Measurements from ENCODE around the gene RUNX2. TPM values are rescaled to one million over a fixed set of nuclear protein-coding genes. Genes with fewer than 3 reads are reported as not detected.

Gene RUNX2
- total RNA-seq, 2 donors from 2014 or later, result 30.8 to 33.7 TPM

DNA sequence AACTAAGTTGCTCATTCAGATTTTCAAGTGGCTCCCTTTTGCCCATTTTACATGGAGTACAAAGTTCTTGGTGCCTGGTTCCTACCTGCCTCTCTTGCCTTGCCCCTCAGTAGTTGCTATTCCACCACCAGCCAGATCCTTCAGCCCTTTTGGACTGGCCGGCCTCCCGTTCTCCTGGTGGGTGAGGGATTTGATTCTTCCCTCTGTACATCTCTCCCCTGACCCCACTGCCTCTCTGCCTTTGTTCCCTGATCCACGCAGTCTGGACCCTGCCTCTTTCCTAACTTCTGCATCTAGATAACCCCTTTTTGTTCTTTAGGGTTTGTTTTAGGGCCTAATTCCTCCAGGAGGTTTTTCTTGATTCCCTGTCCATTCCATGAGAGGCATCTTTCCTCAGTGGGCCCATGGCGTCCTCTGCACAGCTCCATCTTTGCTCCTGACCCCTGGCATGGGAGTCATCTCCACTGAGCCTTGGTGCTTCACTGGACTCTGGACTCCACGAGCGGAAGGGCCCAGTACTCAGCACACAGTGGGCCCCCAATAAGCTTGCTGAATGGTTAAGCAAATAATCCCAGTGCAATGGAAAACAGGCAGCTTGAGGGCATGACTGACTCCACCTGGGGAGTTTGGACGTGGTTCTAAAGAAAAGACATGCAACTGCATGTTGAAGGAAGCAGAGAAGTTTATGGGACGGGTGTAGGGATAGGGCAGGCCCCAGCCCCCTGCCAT, 358.9 kb downstream of the RUNX2 start:
- Mint-ChIP-seq H3K4me1 (peaks cover 3% of the 10 kb centered on the region), H3K36me3 (ENCODE audit: low read depth) (no peaks in the 10 kb centered on the region), H3K27ac (no peak overlapping the region), H3K9me3 (no peaks in the 10 kb centered on the region), H3K4me3 (no peak overlapping the region), H3K27me3 (no peaks in the 10 kb centered on the region)
- no peak for ATAC-seq (replicated peaks)

DNA sequence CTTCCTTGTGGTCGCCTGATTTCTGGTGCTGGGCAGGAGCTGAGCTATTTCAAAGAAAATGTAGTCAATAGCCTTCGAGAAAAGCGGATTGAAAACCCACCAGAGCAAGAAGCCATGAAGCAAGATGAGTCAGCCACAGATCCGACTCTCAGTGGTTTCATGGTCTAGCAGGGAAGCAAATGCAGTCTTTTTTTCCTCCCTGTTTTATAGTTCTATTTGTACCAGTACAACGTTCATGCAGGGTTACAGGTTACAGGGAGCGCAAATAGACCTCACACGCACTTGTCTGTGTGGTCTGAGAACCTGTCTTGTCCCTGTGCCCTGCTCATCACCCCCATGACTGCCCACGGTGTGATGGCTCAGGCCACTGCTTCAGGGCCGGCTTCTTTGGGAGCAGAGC, 359.4 kb downstream of the RUNX2 start:
- H3K4me1 Mint-ChIP-seq, result no peaks in the 10 kb centered on the region
- no peaks in the 10 kb centered on the region for H3K36me3 Mint-ChIP-seq (ENCODE audit: low read depth)
- H3K9me3 Mint-ChIP-seq, result no peaks in the 10 kb centered on the region
- peak; percentile 78 for ATAC-seq (replicated peaks)
- no peak overlapping the region for H3K4me3 Mint-ChIP-seq
- H3K27ac Mint-ChIP-seq, result no peak overlapping the region
- no peaks in the 10 kb centered on the region for H3K27me3 Mint-ChIP-seq

GRCh38 chr6:45688180-45688579, 360.1 kb downstream of the RUNX2 start:
- H3K4me3 Mint-ChIP-seq, result no peak overlapping the region
- no peaks in the 10 kb centered on the region for H3K36me3 Mint-ChIP-seq (ENCODE audit: low read depth)
- no peak for ATAC-seq (replicated peaks)
- H3K9me3 Mint-ChIP-seq, result no peaks in the 10 kb centered on the region
- no peak overlapping the region for H3K27ac Mint-ChIP-seq
- H3K27me3 Mint-ChIP-seq, result no peaks in the 10 kb centered on the region
- no peaks in the 10 kb centered on the region for H3K4me1 Mint-ChIP-seq

DNA sequence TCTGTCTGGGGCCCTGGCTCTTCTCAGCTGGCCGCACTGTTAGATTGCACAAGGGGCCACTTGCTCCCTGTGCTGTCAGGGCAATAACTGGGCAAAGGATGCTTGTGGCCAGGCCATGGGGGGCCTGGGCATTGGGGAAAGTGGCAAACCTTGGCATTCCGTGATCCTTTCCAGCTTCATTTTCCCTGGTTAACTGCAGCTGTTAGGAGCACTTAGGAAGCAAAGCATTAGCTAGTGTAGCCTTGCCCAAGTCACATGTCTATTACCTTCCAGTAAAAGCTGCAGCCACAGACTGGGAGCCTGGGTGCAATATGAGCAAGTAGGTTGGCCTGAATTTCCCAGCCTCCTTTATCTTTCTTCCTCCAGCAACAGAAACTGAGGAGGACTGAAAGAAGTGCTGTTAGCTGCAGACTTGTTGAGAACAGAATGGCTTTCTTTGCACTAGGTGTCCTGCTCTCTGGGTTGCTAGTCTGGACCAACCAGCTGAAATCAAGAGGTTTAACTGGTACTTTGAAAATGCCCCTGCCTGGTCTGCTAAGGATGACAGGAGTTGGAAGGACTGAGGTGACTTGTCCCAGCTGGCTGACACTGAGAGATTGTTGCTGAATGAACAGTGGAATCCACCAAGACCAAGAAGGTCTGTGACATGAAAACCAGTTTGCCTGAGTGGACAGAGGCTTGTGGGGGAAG, 361.9 kb downstream of the RUNX2 start:
- Mint-ChIP-seq H3K27ac (no peak overlapping the region), H3K27me3 (no peaks in the 10 kb centered on the region), H3K4me3 (no peak overlapping the region), H3K9me3 (no peaks in the 10 kb centered on the region), H3K4me1 (no peaks in the 10 kb centered on the region), H3K36me3 (ENCODE audit: low read depth) (no peaks in the 10 kb centered on the region)
- ATAC-seq (replicated peaks), result no peak

DNA sequence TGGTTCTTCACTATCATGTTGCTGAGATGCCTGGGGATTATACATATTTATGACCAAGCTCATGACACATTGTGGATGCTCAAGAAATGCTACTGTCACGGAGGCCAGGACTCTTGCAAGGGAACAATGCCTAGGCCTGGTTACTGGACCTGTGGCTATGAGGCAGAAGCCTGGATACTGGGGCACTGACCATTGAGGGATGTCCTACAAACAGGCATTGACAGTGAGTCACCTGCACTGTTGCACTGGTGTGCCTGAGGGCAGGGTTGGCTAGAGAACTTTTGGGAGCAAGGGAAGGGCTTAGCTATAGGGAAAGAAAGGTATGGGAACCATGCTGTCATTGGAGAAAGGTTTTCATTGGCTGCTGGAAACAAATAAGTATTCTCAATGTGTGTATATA, 362.7 kb downstream of the RUNX2 start:
- H3K4me3 Mint-ChIP-seq, result no peak overlapping the region
- no peaks in the 10 kb centered on the region for H3K36me3 Mint-ChIP-seq (ENCODE audit: low read depth)
- H3K27ac Mint-ChIP-seq, result no peak overlapping the region
- no peaks in the 10 kb centered on the region for H3K9me3 Mint-ChIP-seq
- H3K4me1 Mint-ChIP-seq, result no peaks in the 10 kb centered on the region
- H3K27me3 Mint-ChIP-seq, result no peaks in the 10 kb centered on the region
- ATAC-seq (replicated peaks), result no peak

- no peak overlapping the region for H3K4me3 Mint-ChIP-seq
- no peaks in the 10 kb centered on the region for H3K27me3 Mint-ChIP-seq
- no peaks in the 10 kb centered on the region for H3K9me3 Mint-ChIP-seq
- no peaks in the 10 kb centered on the region for H3K36me3 Mint-ChIP-seq (ENCODE audit: low read depth)
- H3K4me1 Mint-ChIP-seq, result no peaks in the 10 kb centered on the region
- H3K27ac Mint-ChIP-seq, result no peak overlapping the region
- ATAC-seq (replicated peaks), result no peak
Measured at GRCh38 chr6:45691426-45691825, 363.3 kb downstream of the RUNX2 start.

DNA sequence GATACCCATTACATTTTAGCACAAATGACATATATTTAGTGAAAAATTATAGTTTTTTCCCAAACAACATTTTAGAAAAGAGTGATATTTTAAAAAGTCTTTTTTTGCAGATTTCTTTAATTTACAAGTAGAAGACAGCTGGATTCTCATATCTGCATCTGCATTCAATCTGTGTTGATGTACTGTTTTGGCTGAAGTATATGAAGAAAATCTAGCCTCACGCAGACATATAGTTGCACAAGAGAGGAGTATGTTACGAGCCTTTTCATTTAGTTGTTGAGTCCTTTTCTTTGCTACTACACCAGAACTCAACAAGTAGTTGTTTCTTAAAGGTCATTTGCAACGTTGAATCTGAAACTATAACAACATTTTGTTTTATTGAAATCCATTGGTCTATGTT, 363.9 kb downstream of the RUNX2 start:
- H3K4me3 Mint-ChIP-seq, result no peak overlapping the region
- no peak for ATAC-seq (replicated peaks)
- no peaks in the 10 kb centered on the region for H3K36me3 Mint-ChIP-seq (ENCODE audit: low read depth)
- no peaks in the 10 kb centered on the region for H3K9me3 Mint-ChIP-seq
- H3K27me3 Mint-ChIP-seq, result no peaks in the 10 kb centered on the region
- H3K27ac Mint-ChIP-seq, result no peak overlapping the region
- H3K4me1 Mint-ChIP-seq, result peaks cover 4% of the 10 kb centered on the region

- H3K27ac Mint-ChIP-seq, result no peak overlapping the region
- H3K9me3 Mint-ChIP-seq, result no peaks in the 10 kb centered on the region
- H3K4me3 Mint-ChIP-seq, result no peak overlapping the region
- no peaks in the 10 kb centered on the region for H3K27me3 Mint-ChIP-seq
- H3K4me1 Mint-ChIP-seq, result peaks cover 4% of the 10 kb centered on the region
- ATAC-seq (replicated peaks), result peak; percentile 24
- no peaks in the 10 kb centered on the region for H3K36me3 Mint-ChIP-seq (ENCODE audit: low read depth)
Measured at GRCh38 chr6:45696738-45697137, 368.6 kb downstream of the RUNX2 start.

- peak; percentile 64 for ATAC-seq (replicated peaks)
- Mint-ChIP-seq H3K27me3 (no peaks in the 10 kb centered on the region), H3K36me3 (ENCODE audit: low read depth) (no peaks in the 10 kb centered on the region), H3K27ac (no peak overlapping the region), H3K4me3 (no peak overlapping the region), H3K9me3 (no peaks in the 10 kb centered on the region), H3K4me1 (peaks cover 4% of the 10 kb centered on the region)
Measured at GRCh38 chr6:45697605-45698004, 369.5 kb downstream of the RUNX2 start.

DNA sequence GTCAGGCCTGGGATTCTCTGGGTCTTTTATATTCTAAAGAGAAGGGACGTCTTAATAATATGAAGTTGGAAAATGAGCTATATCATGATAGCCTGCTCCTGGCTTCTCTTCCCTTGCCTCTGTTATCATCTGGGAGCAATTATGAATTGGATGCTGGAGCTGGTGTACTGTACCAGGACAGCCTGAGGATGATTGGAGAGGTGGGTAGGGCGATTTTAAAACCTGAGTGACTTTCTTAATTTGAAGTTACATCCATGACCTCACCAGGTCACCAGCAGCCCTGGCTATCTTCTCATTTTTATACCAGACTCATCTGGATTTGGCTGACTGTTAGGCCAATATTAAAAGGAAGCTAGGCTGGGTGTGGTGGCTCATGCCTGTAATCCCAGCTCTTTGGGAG, 369.9 kb downstream of the RUNX2 start:
- H3K36me3 Mint-ChIP-seq (ENCODE audit: low read depth), result no peaks in the 10 kb centered on the region
- no peak for ATAC-seq (replicated peaks)
- no peaks in the 10 kb centered on the region for H3K27me3 Mint-ChIP-seq
- H3K4me3 Mint-ChIP-seq, result no peak overlapping the region
- H3K9me3 Mint-ChIP-seq, result no peaks in the 10 kb centered on the region
- no peak overlapping the region for H3K27ac Mint-ChIP-seq
- peaks cover 4% of the 10 kb centered on the region for H3K4me1 Mint-ChIP-seq

GRCh38 chr6:45699663-45700062, 371.5 kb downstream of the RUNX2 start:
- Mint-ChIP-seq H3K4me3 (no peak overlapping the region), H3K27me3 (no peaks in the 10 kb centered on the region), H3K9me3 (no peaks in the 10 kb centered on the region), H3K36me3 (ENCODE audit: low read depth) (no peaks in the 10 kb centered on the region), H3K4me1 (peaks cover 4% of the 10 kb centered on the region), H3K27ac (no peak overlapping the region)
- no peak for ATAC-seq (replicated peaks)

DNA sequence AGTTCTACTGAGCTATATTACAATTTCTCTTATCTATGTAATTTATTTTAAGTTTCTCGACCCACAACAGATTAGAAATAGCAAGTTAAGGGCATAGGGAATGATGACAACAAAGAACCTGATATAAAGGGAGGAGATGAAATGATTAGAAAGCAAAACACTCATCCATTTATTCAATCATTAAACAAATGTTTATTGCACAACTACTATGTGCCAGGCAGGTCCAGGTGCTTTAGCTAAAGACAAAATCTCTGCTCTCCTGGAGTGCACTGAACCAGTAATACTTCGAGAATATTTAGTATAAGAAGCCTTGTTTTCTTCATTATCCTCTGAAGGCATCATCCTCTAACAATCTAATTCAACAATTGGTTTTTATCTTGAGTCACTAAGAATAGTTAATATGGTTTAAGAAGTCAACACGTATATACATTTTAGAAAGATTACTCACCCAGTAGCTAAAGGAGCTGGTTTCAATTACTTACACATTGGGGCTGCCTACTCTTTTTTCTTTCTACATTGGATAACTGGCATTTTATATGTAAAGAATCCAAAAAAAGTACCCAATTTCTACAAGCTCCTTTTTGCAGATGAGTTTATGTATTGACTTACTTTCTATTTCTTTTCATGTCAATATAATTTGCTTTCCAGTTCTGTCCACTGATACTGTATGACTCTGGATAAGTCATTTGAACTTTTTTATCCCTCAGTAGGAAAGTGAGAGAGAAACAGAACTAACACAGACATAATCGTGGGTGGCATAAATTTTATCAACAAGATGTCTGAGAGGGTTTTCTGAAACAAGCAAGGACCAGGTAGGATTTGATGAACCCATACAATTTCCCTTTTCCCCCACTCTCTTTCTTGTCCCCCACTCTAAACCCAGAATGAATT, 375.0 kb downstream of the RUNX2 start:
- Mint-ChIP-seq H3K9me3 (no peaks in the 10 kb centered on the region), H3K4me1 (no peaks in the 10 kb centered on the region), H3K4me3 (peak overlapping the region; percentile 48), H3K27me3 (no peaks in the 10 kb centered on the region), H3K27ac (peak overlapping the region; percentile 74), H3K36me3 (ENCODE audit: low read depth) (no peaks in the 10 kb centered on the region)
- peak; percentile 77 for ATAC-seq (replicated peaks)

DNA sequence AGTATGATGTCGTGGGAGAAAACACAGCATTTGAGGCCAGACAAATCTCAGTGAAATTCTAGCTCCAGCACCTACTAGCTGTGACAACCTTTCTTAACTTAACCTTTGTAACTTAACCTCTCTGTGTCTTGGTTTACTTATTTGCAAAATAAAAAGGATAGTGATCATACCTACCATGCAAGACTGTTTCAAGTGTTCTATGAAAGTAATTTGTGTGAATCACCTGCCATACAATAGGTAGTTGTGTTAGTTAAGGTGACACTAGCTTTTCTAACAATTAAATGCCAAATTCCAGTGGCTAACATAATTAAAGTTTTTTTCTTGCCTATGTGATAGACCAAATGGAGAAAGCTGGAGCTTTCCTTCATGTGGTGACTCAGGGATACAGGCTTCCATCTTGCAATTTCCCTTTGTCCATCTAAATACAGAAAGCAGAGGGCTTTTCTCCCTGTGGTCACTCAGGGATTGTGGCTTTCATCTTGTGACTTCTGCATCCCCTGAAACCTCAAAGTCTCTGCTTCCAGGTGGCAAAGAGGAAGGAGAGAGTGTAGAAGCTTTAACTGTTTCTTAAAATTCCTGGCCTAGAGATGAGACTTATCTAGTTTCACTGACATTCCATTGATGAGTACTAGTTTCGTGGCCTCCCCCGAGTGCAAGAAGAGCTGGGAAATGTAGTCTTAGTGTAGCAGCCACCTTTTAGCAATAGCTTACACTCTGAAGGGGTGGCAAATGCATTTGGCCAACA, 376.1 kb downstream of the RUNX2 start:
- no peaks in the 10 kb centered on the region for H3K9me3 Mint-ChIP-seq
- H3K27ac Mint-ChIP-seq, result peak overlapping the region; percentile 74
- H3K4me1 Mint-ChIP-seq, result no peaks in the 10 kb centered on the region
- ATAC-seq (replicated peaks), result peak; percentile 9
- peak overlapping the region; percentile 48 for H3K4me3 Mint-ChIP-seq
- no peaks in the 10 kb centered on the region for H3K36me3 Mint-ChIP-seq (ENCODE audit: low read depth)
- no peaks in the 10 kb centered on the region for H3K27me3 Mint-ChIP-seq

DNA sequence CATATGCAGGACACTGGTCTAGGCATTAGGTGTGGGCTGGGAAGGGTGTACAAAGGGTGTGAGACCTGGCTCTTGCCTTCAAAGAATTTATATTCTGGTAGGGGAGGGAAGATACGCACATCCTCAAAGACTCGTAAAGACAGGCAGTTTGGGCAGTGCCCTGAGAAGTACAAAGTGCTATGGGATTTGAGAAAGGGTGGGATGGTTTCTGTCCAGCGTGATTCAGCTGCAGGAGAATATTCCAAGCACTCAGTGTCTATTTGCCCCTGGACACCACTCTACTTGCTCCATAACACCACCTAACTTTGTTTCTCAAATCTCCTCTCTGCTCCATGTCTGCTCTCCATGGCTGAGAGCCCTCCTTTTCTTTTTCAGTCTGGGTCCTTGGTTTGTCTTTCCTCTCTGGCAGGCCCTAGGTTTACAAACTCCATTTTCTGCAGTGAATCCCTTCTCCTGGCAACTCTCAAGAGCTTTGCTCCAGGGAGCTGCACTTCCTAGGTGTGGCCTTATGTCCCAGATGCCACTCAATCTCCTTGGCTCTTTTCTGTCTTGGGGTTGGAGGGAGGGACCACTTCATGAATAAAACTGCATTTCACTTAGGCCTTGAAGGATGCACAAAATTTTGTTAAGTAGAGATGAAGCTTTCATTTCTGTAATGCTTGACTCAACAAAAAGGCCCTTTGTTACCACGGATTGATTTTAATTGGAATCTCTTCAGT, 377.2 kb downstream of the RUNX2 start:
- H3K9me3 Mint-ChIP-seq, result peaks cover 3% of the 10 kb centered on the region
- peaks cover 6% of the 10 kb centered on the region for H3K4me1 Mint-ChIP-seq
- ATAC-seq (replicated peaks), result no peak
- no peaks in the 10 kb centered on the region for H3K27me3 Mint-ChIP-seq
- no peak overlapping the region for H3K4me3 Mint-ChIP-seq
- H3K36me3 Mint-ChIP-seq (ENCODE audit: low read depth), result no peaks in the 10 kb centered on the region
- H3K27ac Mint-ChIP-seq, result peak overlapping the region; percentile 20
